ENCODE results near the gene PCNT.

PCNT gene

DNA sequence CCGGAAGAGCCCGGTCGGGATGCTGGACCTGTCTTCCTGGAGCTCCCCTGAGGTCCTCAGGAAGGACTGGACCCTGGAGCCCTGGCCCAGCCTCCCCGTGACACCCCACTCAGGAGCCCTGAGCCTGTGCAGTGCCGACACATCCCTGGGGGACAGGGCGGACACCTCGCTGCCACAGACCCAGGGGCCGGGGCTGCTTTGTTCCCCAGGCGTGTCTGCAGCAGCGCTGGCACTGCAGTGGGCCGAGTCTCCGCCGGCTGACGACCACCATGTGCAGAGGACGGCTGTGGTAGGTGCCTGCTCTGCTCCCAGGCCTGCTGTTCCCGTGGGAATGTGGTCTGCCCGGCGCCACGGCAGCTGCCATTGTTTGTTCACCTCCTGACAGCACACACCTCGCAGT is 92.6 kb downstream of the PCNT start:
- Histone ChIP-seq H3K36me3 (ENCODE audit: low read length) (no peaks in the 10 kb centered on the region), H3K4me2 (ENCODE audit: low read depth, low read length, poor library complexity, severe bottlenecking) (no peak overlapping the region), H3K27me3 (ENCODE audit: low read length) (no peaks in the 10 kb centered on the region), H3K79me2 (ENCODE audit: insufficient read depth, low read length) (no peaks in the 10 kb centered on the region), H3K27ac (ENCODE audit: low read depth, low read length) (no peak overlapping the region), H3K9me3 (ENCODE audit: insufficient read depth, low read length) (no peaks in the 10 kb centered on the region), H4K20me1 (ENCODE audit: low read depth, low read length) (no peaks in the 10 kb centered on the region), H3K9ac (ENCODE audit: low read length) (no peak overlapping the region), H2AFZ (ENCODE audit: low read depth, low read length, severe bottlenecking) (no peak overlapping the region), H3K4me3 (ENCODE audit: insufficient read depth, low read length, poor library complexity, severe bottlenecking) (no peak overlapping the region), H3K9me2 (replicated peaks; ENCODE audit: insufficient read depth, low read length) (no peaks in the 10 kb centered on the region), H3F3A (ENCODE audit: insufficient read depth) (no peaks in the 10 kb centered on the region)
- TF ChIP-seq EZH2phosphoT487 (conservative IDR thresholded peaks at IDR 0.05; ENCODE audit: low read length): no peak
- TF ChIP-seq, protein P1, sequence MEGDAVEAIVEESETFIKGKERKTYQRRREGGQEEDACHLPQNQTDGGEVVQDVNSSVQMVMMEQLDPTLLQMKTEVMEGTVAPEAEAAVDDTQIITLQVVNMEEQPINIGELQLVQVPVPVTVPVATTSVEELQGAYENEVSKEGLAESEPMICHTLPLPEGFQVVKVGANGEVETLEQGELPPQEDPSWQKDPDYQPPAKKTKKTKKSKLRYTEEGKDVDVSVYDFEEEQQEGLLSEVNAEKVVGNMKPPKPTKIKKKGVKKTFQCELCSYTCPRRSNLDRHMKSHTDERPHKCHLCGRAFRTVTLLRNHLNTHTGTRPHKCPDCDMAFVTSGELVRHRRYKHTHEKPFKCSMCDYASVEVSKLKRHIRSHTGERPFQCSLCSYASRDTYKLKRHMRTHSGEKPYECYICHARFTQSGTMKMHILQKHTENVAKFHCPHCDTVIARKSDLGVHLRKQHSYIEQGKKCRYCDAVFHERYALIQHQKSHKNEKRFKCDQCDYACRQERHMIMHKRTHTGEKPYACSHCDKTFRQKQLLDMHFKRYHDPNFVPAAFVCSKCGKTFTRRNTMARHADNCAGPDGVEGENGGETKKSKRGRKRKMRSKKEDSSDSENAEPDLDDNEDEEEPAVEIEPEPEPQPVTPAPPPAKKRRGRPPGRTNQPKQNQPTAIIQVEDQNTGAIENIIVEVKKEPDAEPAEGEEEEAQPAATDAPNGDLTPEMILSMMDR (IDR thresholded peaks at IDR 0.05; ENCODE audit: insufficient read depth, low read length, poor library complexity, severe bottlenecking): no peak

DNA sequence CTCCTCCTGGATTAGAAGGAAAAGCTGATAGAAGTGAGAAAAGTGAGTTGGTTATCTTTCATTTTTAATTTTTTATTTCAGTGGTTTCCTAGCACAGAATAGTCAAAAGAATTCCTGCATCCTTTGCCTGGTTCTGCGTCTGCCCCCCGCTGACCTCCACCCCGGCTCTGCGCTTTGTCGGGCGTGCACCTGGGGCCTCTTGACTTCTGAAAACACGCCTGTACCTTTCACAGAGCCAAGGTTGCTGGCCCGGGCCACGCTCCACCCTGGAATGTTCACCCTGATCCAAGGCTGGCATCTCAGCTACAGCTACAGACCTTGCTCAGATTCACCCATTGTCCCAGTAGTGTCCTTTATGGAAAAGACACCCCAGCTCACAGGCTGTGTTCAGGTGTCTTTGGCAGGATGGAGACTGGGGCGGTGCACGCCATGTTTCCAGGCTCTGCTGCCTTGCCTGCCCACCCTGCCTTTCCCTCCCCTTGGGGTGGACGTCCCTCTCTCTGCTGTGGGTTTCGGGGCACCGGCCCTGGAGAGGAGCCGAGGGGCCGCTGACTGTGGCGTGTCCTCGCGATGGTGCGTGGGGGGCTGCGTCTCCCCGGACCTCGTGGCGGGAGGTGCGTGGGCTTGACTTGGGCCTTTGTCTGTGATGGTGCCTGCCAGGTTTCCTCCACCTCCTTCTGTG is 94.5 kb downstream of the PCNT start:
- H3K36me3 ChIP-seq (ENCODE audit: low read length): no peaks in the 10 kb centered on the region

DNA sequence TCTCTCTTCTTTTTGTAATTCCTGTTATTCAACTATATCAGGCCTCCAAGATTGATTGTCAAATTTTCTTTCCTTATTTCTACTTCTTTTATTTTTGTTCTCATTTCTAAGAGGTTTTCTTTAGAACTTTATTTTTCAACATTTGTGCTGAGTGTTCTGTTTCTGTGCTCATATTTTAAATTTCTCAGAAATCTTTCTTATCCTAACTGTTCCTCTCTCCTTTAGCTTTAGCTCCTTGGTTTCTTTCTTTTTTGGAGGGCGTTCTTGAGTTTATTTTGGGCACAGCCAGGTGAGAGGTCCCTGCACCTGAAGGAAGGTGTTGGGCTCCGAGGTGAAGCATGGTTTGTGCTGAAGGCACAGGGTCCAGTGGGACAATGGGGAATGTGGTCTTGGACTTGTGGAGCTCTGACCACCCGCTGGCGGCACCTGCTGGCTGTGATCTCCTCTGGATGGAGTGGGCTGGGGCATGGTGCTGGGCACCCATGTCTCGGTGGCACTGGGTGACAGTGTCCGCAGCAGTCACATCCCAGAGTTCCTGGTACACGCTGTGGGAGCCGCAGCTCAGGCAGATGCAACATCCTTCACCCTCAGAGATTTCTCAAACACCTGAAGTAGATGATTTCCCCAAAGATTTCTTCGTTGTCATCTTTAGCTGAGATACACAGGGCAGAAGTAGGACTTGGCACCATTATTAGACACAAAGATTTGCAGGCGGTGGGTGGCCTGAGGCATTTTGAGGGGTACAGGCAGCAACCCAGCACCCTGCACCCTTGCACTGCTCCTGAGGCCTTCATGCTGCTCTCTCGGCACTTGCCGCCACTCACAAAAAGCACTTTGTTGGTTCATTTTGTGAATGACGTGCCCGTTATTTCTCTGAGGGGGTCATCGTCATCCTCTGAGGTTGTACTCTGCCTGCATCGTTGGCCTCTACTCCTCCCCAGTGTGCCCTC is 96.6 kb downstream of the PCNT start:
- Histone ChIP-seq H4K20me1 (ENCODE audit: low read depth, low read length) (no peaks in the 10 kb centered on the region), H3K4me3 (ENCODE audit: insufficient read depth, low read length, poor library complexity, severe bottlenecking) (no peak overlapping the region), H3K36me3 (ENCODE audit: low read length) (no peaks in the 10 kb centered on the region), H3K27ac (ENCODE audit: low read depth, low read length) (no peak overlapping the region), H3K9ac (ENCODE audit: low read length) (no peak overlapping the region), H3K9me2 (replicated peaks; ENCODE audit: insufficient read depth, low read length) (no peaks in the 10 kb centered on the region), H3F3A (ENCODE audit: insufficient read depth) (no peaks in the 10 kb centered on the region), H2AFZ (ENCODE audit: low read depth, low read length, severe bottlenecking) (no peak overlapping the region), H3K79me2 (ENCODE audit: insufficient read depth, low read length) (no peaks in the 10 kb centered on the region), H3K27me3 (ENCODE audit: low read length) (no peaks in the 10 kb centered on the region), H3K9me3 (ENCODE audit: insufficient read depth, low read length) (no peaks in the 10 kb centered on the region), H3K4me2 (ENCODE audit: low read depth, low read length, poor library complexity, severe bottlenecking) (no peak overlapping the region)
- TF ChIP-seq EZH2phosphoT487 (conservative IDR thresholded peaks at IDR 0.05; ENCODE audit: low read length): no peak
- TF ChIP-seq, protein P1 (IDR thresholded peaks at IDR 0.05; ENCODE audit: insufficient read depth, low read length, poor library complexity, severe bottlenecking): no peak

More for the DNA sequence above, 94.5 kb downstream of the PCNT start:
- Histone ChIP-seq H3K27me3 (ENCODE audit: low read length) (no peaks in the 10 kb centered on the region), H4K20me1 (ENCODE audit: low read depth, low read length) (no peaks in the 10 kb centered on the region), H3K79me2 (ENCODE audit: insufficient read depth, low read length) (no peaks in the 10 kb centered on the region), H3F3A (ENCODE audit: insufficient read depth) (no peaks in the 10 kb centered on the region), H3K9me3 (ENCODE audit: insufficient read depth, low read length) (no peaks in the 10 kb centered on the region), H3K9ac (ENCODE audit: low read length) (no peak overlapping the region), H3K27ac (ENCODE audit: low read depth, low read length) (no peak overlapping the region), H3K4me3 (ENCODE audit: insufficient read depth, low read length, poor library complexity, severe bottlenecking) (no peak overlapping the region), H3K4me2 (ENCODE audit: low read depth, low read length, poor library complexity, severe bottlenecking) (no peak overlapping the region), H3K9me2 (replicated peaks; ENCODE audit: insufficient read depth, low read length) (no peaks in the 10 kb centered on the region), H2AFZ (ENCODE audit: low read depth, low read length, severe bottlenecking) (no peak overlapping the region)
- TF ChIP-seq, protein P1 (IDR thresholded peaks at IDR 0.05; ENCODE audit: insufficient read depth, low read length, poor library complexity, severe bottlenecking): no peak
- no peak for TF ChIP-seq EZH2phosphoT487 (conservative IDR thresholded peaks at IDR 0.05; ENCODE audit: low read length)

Measured in SU-DHL-6 (cell line).